Activated CD4-positive, alpha-beta memory T cell treated with anti-CD3 and anti-CD28 coated beads, Interleukin-2, amount 10 ng/mL, durations not matched to agents 7 days and 5 days (primary cell): ENCODE measurements around the gene PSMC5. TPM values are rescaled to one million over a fixed set of nuclear protein-coding genes. Genes with fewer than 3 reads are reported as not detected.

Experiments used
- CTCF ChIA-PET: fragments of 350-600 bp; sonication (Branson Sonifier 250); formaldehyde crosslinking; loops from one replicate; lab custom pipeline; 2021; ENCODE audit warnings: antibody characterized with exemption, inconsistent platforms; lab: Charles Lee
- POLR2A ChIA-PET: fragments of 350-600 bp; sonication (Branson Sonifier 250); formaldehyde crosslinking; loops from one replicate; lab custom pipeline; 2021; ENCODE audit warnings: antibody characterized with exemption; lab: Charles Lee
- DNase-seq: peaks from one replicate; pipeline ENCODE4 v3.0.0-alpha.2; 2020
- H3K27ac Mint-ChIP-seq: one replicate; pipeline ENCODE4 v1.8.0; 2021; ENCODE audit warnings: mild to moderate bottlenecking, mixed read lengths
- H3K27me3 Mint-ChIP-seq: one replicate; pipeline ENCODE4 v1.8.0; 2021; ENCODE audit warnings: mixed read lengths
- H3K36me3 Mint-ChIP-seq: one replicate; pipeline ENCODE4 v1.8.0; 2021; ENCODE audit warnings: low read depth, mixed read lengths
- H3K4me1 Mint-ChIP-seq: one replicate; pipeline ENCODE4 v1.8.0; 2021; ENCODE audit warnings: mixed read lengths
- H3K4me3 Mint-ChIP-seq: one replicate; pipeline ENCODE4 v1.8.0; 2021; ENCODE audit warnings: mild to moderate bottlenecking, mixed read lengths
- H3K9me3 Mint-ChIP-seq: one replicate; pipeline ENCODE4 v1.8.0; 2021; ENCODE audit warnings: mixed read lengths
- total RNA-seq, 2 experiments: library from RNA; stranded (reverse); gene quantifications; one replicate each; pipeline ENCODE4 v1.2.3, GENCODE V29; 2021

Gene PSMC5
- total RNA-seq, 2 experiments from 2014 or later, result 152 to 162 TPM

GRCh38 chr17:63833741-63834373, 6.6 kb downstream of the PSMC5 start:
- H3K4me3 Mint-ChIP-seq, result no peak overlapping the region
- peaks cover 82% of the 10 kb centered on the region for H3K36me3 Mint-ChIP-seq
- POLR2A ChIA-PET, result interaction anchor here (1.1 to 10.2 kb wide), 5 partner anchors 7 to 59 kb away, joined by 3 to 194 read pairs (median 4); partner anchors contain the start of genes CCDC47, DDX42 and SMARCD2
- DNase-seq, result no peak
- no peak overlapping the region for H3K27ac Mint-ChIP-seq
- CTCF ChIA-PET, result interaction anchor here (0.8 to 1.8 kb wide), 5 partner anchors 8 to 408 kb away, joined by 3 to 8 read pairs (median 3); partner anchors contain the start of gene STRADA
- peaks cover 59% of the 10 kb centered on the region for H3K4me1 Mint-ChIP-seq
- H3K27me3 Mint-ChIP-seq, result no peaks in the 10 kb centered on the region
- no peaks in the 10 kb centered on the region for H3K9me3 Mint-ChIP-seq

GRCh38 chr17:63834431-63835166, 7.4 kb downstream of the PSMC5 start:
- POLR2A ChIA-PET, result interaction anchor here (1.0 to 10.2 kb wide), 4 partner anchors 6 to 60 kb away, joined by 3 to 194 read pairs (median 22); partner anchors contain the start of genes CCDC47, DDX42 and SMARCD2

GRCh38 chr17:63835167-63835720, 8.0 kb downstream of the PSMC5 start:
- peaks cover 68% of the 10 kb centered on the region for H3K36me3 Mint-ChIP-seq
- H3K9me3 Mint-ChIP-seq, result no peaks in the 10 kb centered on the region
- H3K4me1 Mint-ChIP-seq, result peaks cover 55% of the 10 kb centered on the region
- H3K27ac Mint-ChIP-seq, result no peak overlapping the region
- CTCF ChIA-PET, result interaction anchor here (1.1 to 1.8 kb wide), 4 partner anchors 11 to 93 kb away, joined by 3 to 8 read pairs (median 6); partner anchors contain the start of gene STRADA
- POLR2A ChIA-PET, result interaction anchor here (1.0 to 10.2 kb wide), 4 partner anchors 5 to 61 kb away, joined by 3 to 194 read pairs (median 22); partner anchors contain the start of genes CCDC47, DDX42 and SMARCD2
- no peaks in the 10 kb centered on the region for H3K27me3 Mint-ChIP-seq
- DNase-seq, result no peak
- no peak overlapping the region for H3K4me3 Mint-ChIP-seq

More at GRCh38 chr17:63834431-63835166, 7.4 kb downstream of the PSMC5 start:
- Mint-ChIP-seq H3K9me3 (no peaks in the 10 kb centered on the region), H3K4me3 (no peak overlapping the region), H3K27ac (peak overlapping the region; percentile 72), H3K27me3 (no peaks in the 10 kb centered on the region), H3K4me1 (peaks cover 59% of the 10 kb centered on the region), H3K36me3 (peaks cover 74% of the 10 kb centered on the region)
- CTCF ChIA-PET, result interaction anchor here (0.8 to 1.8 kb wide), 7 partner anchors 8 to 409 kb away, joined by 3 to 8 read pairs (median 5); partner anchors contain the start of gene STRADA
- DNase-seq, result peak; percentile 72

GRCh38 chr17:63836811-63837210, 9.6 kb downstream of the PSMC5 start:
- ChIA-PET CTCF (no interaction called here), POLR2A (interaction anchor here (1.3 to 9.7 kb wide), 2 partner anchors 6 to 138 kb away, joined by 3 to 194 read pairs; partner anchors contain the start of genes FTSJ3 and PSMC5)
- Mint-ChIP-seq H3K4me3 (no peak overlapping the region), H3K27me3 (no peaks in the 10 kb centered on the region), H3K9me3 (no peaks in the 10 kb centered on the region), H3K4me1 (peaks cover 50% of the 10 kb centered on the region), H3K27ac (no peak overlapping the region), H3K36me3 (peaks cover 68% of the 10 kb centered on the region)
- no peak for DNase-seq

GRCh38 chr17:63837480-63837879, 10.2 kb downstream of the PSMC5 start:
- no peak for DNase-seq
- Mint-ChIP-seq H3K9me3 (no peaks in the 10 kb centered on the region), H3K36me3 (peaks cover 64% of the 10 kb centered on the region), H3K4me3 (no peak overlapping the region), H3K27ac (no peak overlapping the region), H3K4me1 (peaks cover 44% of the 10 kb centered on the region), H3K27me3 (no peaks in the 10 kb centered on the region)
- POLR2A ChIA-PET, result interaction anchor here (1.3 to 9.7 kb wide), 2 partner anchors 7 to 139 kb away, joined by 3 to 194 read pairs; partner anchors contain the start of genes FTSJ3 and PSMC5
- CTCF ChIA-PET, result no interaction called here

- CTCF ChIA-PET, result interaction anchor here (1.5 to 2.9 kb wide), 3 partner anchors 8 to 136 kb away, joined by 4 to 14 read pairs (median 5); no protein-coding TSS in a partner anchor
- no peak for DNase-seq
- Mint-ChIP-seq H3K9me3 (no peaks in the 10 kb centered on the region), H3K27ac (no peak overlapping the region), H3K4me3 (no peak overlapping the region), H3K27me3 (no peaks in the 10 kb centered on the region), H3K36me3 (peaks cover 58% of the 10 kb centered on the region), H3K4me1 (peaks cover 43% of the 10 kb centered on the region)
- POLR2A ChIA-PET, result interaction anchor here (0.6 to 9.7 kb wide), 7 partner anchors 8 to 308 kb away, joined by 3 to 194 read pairs (median 3); partner anchors contain the start of genes CCDC47, DDX42, ERN1 and FTSJ3
Observed at GRCh38 chr17:63837962-63838600, 10.8 kb downstream of the PSMC5 start.

- ChIA-PET POLR2A (interaction anchor here (0.6 to 9.7 kb wide), 7 partner anchors 8 to 308 kb away, joined by 3 to 194 read pairs (median 3); partner anchors contain the start of genes CCDC47, DDX42, ERN1 and FTSJ3), CTCF (interaction anchor here (0.7 to 2.9 kb wide), 5 partner anchors 9 to 136 kb away, joined by 3 to 14 read pairs (median 4); partner anchors contain the start of gene STRADA)
- Mint-ChIP-seq H3K27me3 (no peaks in the 10 kb centered on the region), H3K36me3 (peaks cover 52% of the 10 kb centered on the region), H3K4me1 (peaks cover 45% of the 10 kb centered on the region), H3K9me3 (no peaks in the 10 kb centered on the region), H3K27ac (peak overlapping the region; percentile 70), H3K4me3 (peak overlapping the region; percentile 43)
- DNase-seq, result no peak
Observed at GRCh38 chr17:63838631-63839171, 11.5 kb downstream of the PSMC5 start.

GRCh38 chr17:63840591-63841349, 13.5 kb downstream of the PSMC5 start:
- peak overlapping the region; percentile 97 for H3K4me3 Mint-ChIP-seq
- H3K36me3 Mint-ChIP-seq, result peaks cover 31% of the 10 kb centered on the region
- CTCF ChIA-PET, result interaction anchor here (1.4 to 3.3 kb wide), 3 partner anchors 8 to 25 kb away, joined by 6 to 28 read pairs (median 14); partner anchors contain the start of gene FTSJ3
- H3K27ac Mint-ChIP-seq, result peak overlapping the region; percentile 87
- no peaks in the 10 kb centered on the region for H3K9me3 Mint-ChIP-seq
- H3K27me3 Mint-ChIP-seq, result no peaks in the 10 kb centered on the region
- POLR2A ChIA-PET, result interaction anchor here (1.3 to 9.7 kb wide), 7 partner anchors 8 to 145 kb away, joined by 4 to 194 read pairs (median 18); partner anchors contain the start of genes CCDC47, DDX42, FTSJ3 and LIMD2
- DNase-seq, result no peak
- peaks cover 44% of the 10 kb centered on the region for H3K4me1 Mint-ChIP-seq

GRCh38 chr17:63841350-63842172, 14.3 kb downstream of the PSMC5 start:
- Mint-ChIP-seq H3K36me3 (peaks cover 27% of the 10 kb centered on the region), H3K4me3 (peak overlapping the region; percentile 97), H3K9me3 (no peaks in the 10 kb centered on the region), H3K27me3 (no peaks in the 10 kb centered on the region), H3K4me1 (peaks cover 44% of the 10 kb centered on the region), H3K27ac (peak overlapping the region; percentile 87)
- CTCF ChIA-PET, result interaction anchor here (0.9 to 3.3 kb wide), 3 partner anchors 12 to 66 kb away, joined by 3 to 28 read pairs (median 6); partner anchors contain the start of gene FTSJ3
- no peak for DNase-seq
- POLR2A ChIA-PET, result interaction anchor here (0.8 to 9.7 kb wide), 11 partner anchors 11 to 664 kb away, joined by 3 to 194 read pairs (median 7); partner anchors contain the start of genes CCDC47, DDX42, DDX5 and FTSJ3

GRCh38 chr17:63842173-63842539, 14.9 kb downstream of the PSMC5 start:
- Mint-ChIP-seq H3K27ac (peak overlapping the region; percentile 87), H3K9me3 (no peaks in the 10 kb centered on the region), H3K27me3 (no peaks in the 10 kb centered on the region), H3K4me1 (peaks cover 44% of the 10 kb centered on the region), H3K4me3 (peak overlapping the region; percentile 97), H3K36me3 (peaks cover 21% of the 10 kb centered on the region)
- ChIA-PET POLR2A (interaction anchor here (0.8 to 9.7 kb wide), 10 partner anchors 12 to 663 kb away, joined by 3 to 194 read pairs (median 8); partner anchors contain the start of genes CCDC47, DDX42, DDX5 and FTSJ3), CTCF (interaction anchor here (0.9 to 3.3 kb wide), 3 partner anchors 12 to 66 kb away, joined by 3 to 28 read pairs (median 6); partner anchors contain the start of gene FTSJ3)
- no peak for DNase-seq
